Activated naive CD8-positive, alpha-beta T cell treated with anti-CD3 and anti-CD28 coated beads, Interleukin-2, amount 10 ng/mL, durations not matched to agents 7 days and 5 days (primary cell): ENCODE data around the gene NEURL1. TPM values are rescaled to one million over a fixed set of nuclear protein-coding genes. Genes with fewer than 3 reads are reported as not detected.
"Not testable (repeated sequence)": the region's sequence is repeated elsewhere in the genome, so short reads cannot be mapped to it uniquely, and the experiment has no call there.

Experiments used
- ATAC-seq: fragments of 150-1000 bp; cut with Tn5 transposase; one replicate; pipeline ENCODE4 v1.10.0; 2021; ENCODE audit warnings: low read depth, moderate library complexity
- POLR2A ChIA-PET: fragments of 350-600 bp; sonication (Branson Sonifier 250); formaldehyde crosslinking; loops from one replicate; lab custom pipeline; 2021; ENCODE audit warnings: antibody characterized with exemption; lab: Charles Lee
- DNase-seq: peaks from one replicate; pipeline ENCODE4 v3.0.0; 2021
- H3K27ac Mint-ChIP-seq: one replicate; pipeline ENCODE4 v1.8.0; 2022; ENCODE audit warnings: mild to moderate bottlenecking, mixed read lengths
- H3K27me3 Mint-ChIP-seq: one replicate; pipeline ENCODE4 v1.8.0; 2022; ENCODE audit warnings: mild to moderate bottlenecking, moderate library complexity, mixed read lengths
- H3K36me3 Mint-ChIP-seq: one replicate; pipeline ENCODE4 v1.8.0; 2021; ENCODE audit warnings: mild to moderate bottlenecking, mixed read lengths
- H3K4me1 Mint-ChIP-seq: one replicate; pipeline ENCODE4 v1.8.0; 2021; ENCODE audit warnings: mixed read lengths
- H3K4me3 Mint-ChIP-seq: one replicate; pipeline ENCODE4 v1.8.0; 2022; ENCODE audit warnings: mild to moderate bottlenecking, moderate library complexity, mixed read lengths
- H3K9me3 Mint-ChIP-seq: one replicate; pipeline ENCODE4 v1.8.0; 2021; ENCODE audit warnings: mixed read lengths
- total RNA-seq, 2 experiments: library from RNA; stranded (reverse); gene quantifications; one replicate each; pipeline ENCODE4 v1.2.3, GENCODE V29; 2021

Gene NEURL1
- total RNA-seq, 2 experiments from 2014 or later: 1.6 to 2.0 TPM

GRCh38 chr10:103605359-103606096, 112.0 kb downstream of the NEURL1 start:
- H3K4me3 Mint-ChIP-seq: no peak overlapping the region
- ATAC-seq (no peak), DNase-seq (peak; percentile 50)
- H3K27me3 Mint-ChIP-seq: no peaks in the 10 kb centered on the region
- H3K27ac Mint-ChIP-seq: no peak overlapping the region
- no peaks in the 10 kb centered on the region for H3K9me3 Mint-ChIP-seq
- no peaks in the 10 kb centered on the region for H3K4me1 Mint-ChIP-seq
- POLR2A ChIA-PET: no interaction called here
- peaks cover 11% of the 10 kb centered on the region for H3K36me3 Mint-ChIP-seq

GRCh38 chr10:103606097-103606438, 112.6 kb downstream of the NEURL1 start:
- H3K36me3 Mint-ChIP-seq: peaks cover 11% of the 10 kb centered on the region
- not testable (repeated sequence) for ATAC-seq, H3K4me3 Mint-ChIP-seq, H3K4me1 Mint-ChIP-seq, DNase-seq, H3K9me3 Mint-ChIP-seq, H3K27ac Mint-ChIP-seq, H3K27me3 Mint-ChIP-seq
- POLR2A ChIA-PET: interaction anchor here (0.7 kb wide), 1 partner anchor 29 kb away, joined by 3 read pairs; no protein-coding TSS in a partner anchor

GRCh38 chr10:103607051-103607450, 113.5 kb downstream of the NEURL1 start:
- POLR2A ChIA-PET, H3K4me1 Mint-ChIP-seq, DNase-seq, H3K9me3 Mint-ChIP-seq, H3K4me3 Mint-ChIP-seq, ATAC-seq, H3K27me3 Mint-ChIP-seq, H3K27ac Mint-ChIP-seq: not testable (repeated sequence)
- peaks cover 11% of the 10 kb centered on the region for H3K36me3 Mint-ChIP-seq

- H3K4me1 Mint-ChIP-seq, POLR2A ChIA-PET, H3K4me3 Mint-ChIP-seq, DNase-seq, H3K27ac Mint-ChIP-seq, H3K27me3 Mint-ChIP-seq, H3K9me3 Mint-ChIP-seq, ATAC-seq: not testable (repeated sequence)
- peaks cover 11% of the 10 kb centered on the region for H3K36me3 Mint-ChIP-seq
These were observed 114.6 kb downstream of the NEURL1 start for GRCh38 chr10:103608056-103608455.

GRCh38 chr10:103609231-103610082, 116.0 kb downstream of the NEURL1 start:
- ATAC-seq: no peak
- POLR2A ChIA-PET: interaction anchor here (0.7 to 1.3 kb wide), 2 partner anchors 52 to 531 kb away, joined by 3 to 4 read pairs; no protein-coding TSS in a partner anchor
- H3K27me3 Mint-ChIP-seq: no peaks in the 10 kb centered on the region
- no peaks in the 10 kb centered on the region for H3K4me1 Mint-ChIP-seq
- no peak for DNase-seq
- no peak overlapping the region for H3K27ac Mint-ChIP-seq
- H3K9me3 Mint-ChIP-seq: no peaks in the 10 kb centered on the region
- H3K36me3 Mint-ChIP-seq: peaks cover 9% of the 10 kb centered on the region
- H3K4me3 Mint-ChIP-seq: no peak overlapping the region

GRCh38 chr10:103610083-103610472, 116.6 kb downstream of the NEURL1 start:
- POLR2A ChIA-PET: interaction anchor here (1.3 kb wide), 1 partner anchor 51 kb away, joined by 4 read pairs; no protein-coding TSS in a partner anchor
- no peak for ATAC-seq
- no peak for DNase-seq
- no peaks in the 10 kb centered on the region for H3K27me3 Mint-ChIP-seq
- H3K36me3 Mint-ChIP-seq: peaks cover 9% of the 10 kb centered on the region
- H3K4me1 Mint-ChIP-seq: no peaks in the 10 kb centered on the region
- H3K4me3 Mint-ChIP-seq: no peak overlapping the region
- H3K9me3 Mint-ChIP-seq: no peaks in the 10 kb centered on the region
- no peak overlapping the region for H3K27ac Mint-ChIP-seq

- no peak for ATAC-seq
- DNase-seq: no peak
- H3K9me3 Mint-ChIP-seq: no peaks in the 10 kb centered on the region
- H3K27ac Mint-ChIP-seq: no peak overlapping the region
- POLR2A ChIA-PET: interaction anchor here (1.3 kb wide), 1 partner anchor 50 kb away, joined by 4 read pairs; no protein-coding TSS in a partner anchor
- peaks cover 7% of the 10 kb centered on the region for H3K36me3 Mint-ChIP-seq
- no peaks in the 10 kb centered on the region for H3K4me1 Mint-ChIP-seq
- H3K27me3 Mint-ChIP-seq: no peaks in the 10 kb centered on the region
- H3K4me3 Mint-ChIP-seq: no peak overlapping the region
These were observed 117.5 kb downstream of the NEURL1 start for GRCh38 chr10:103610921-103611511.

- peaks cover 5% of the 10 kb centered on the region for H3K36me3 Mint-ChIP-seq
- H3K4me3 Mint-ChIP-seq: no peak overlapping the region
- DNase-seq (no peak), ATAC-seq (no peak)
- H3K4me1 Mint-ChIP-seq: peaks cover 2% of the 10 kb centered on the region
- no peak overlapping the region for H3K27ac Mint-ChIP-seq
- no peaks in the 10 kb centered on the region for H3K9me3 Mint-ChIP-seq
- H3K27me3 Mint-ChIP-seq: no peaks in the 10 kb centered on the region
- POLR2A ChIA-PET: no interaction called here
These were observed 119.2 kb downstream of the NEURL1 start for GRCh38 chr10:103612462-103613365.

- ATAC-seq: no peak
- no peaks in the 10 kb centered on the region for H3K27me3 Mint-ChIP-seq
- POLR2A ChIA-PET: no interaction called here
- no peak overlapping the region for H3K27ac Mint-ChIP-seq
- no peak overlapping the region for H3K4me3 Mint-ChIP-seq
- no peak for DNase-seq
- no peaks in the 10 kb centered on the region for H3K9me3 Mint-ChIP-seq
- peaks cover 5% of the 10 kb centered on the region for H3K36me3 Mint-ChIP-seq
- peaks cover 2% of the 10 kb centered on the region for H3K4me1 Mint-ChIP-seq
These were observed 120.1 kb downstream of the NEURL1 start for GRCh38 chr10:103613616-103614015.

GRCh38 chr10:103614306-103615158, 121.0 kb downstream of the NEURL1 start:
- DNase-seq (no peak), ATAC-seq (no peak)
- H3K27ac Mint-ChIP-seq: no peak overlapping the region
- no peaks in the 10 kb centered on the region for H3K27me3 Mint-ChIP-seq
- POLR2A ChIA-PET: interaction anchor here (0.6 kb wide), 1 partner anchor 28 kb away, joined by 3 read pairs; no protein-coding TSS in a partner anchor
- no peaks in the 10 kb centered on the region for H3K36me3 Mint-ChIP-seq
- no peak overlapping the region for H3K4me3 Mint-ChIP-seq
- H3K9me3 Mint-ChIP-seq: no peaks in the 10 kb centered on the region
- H3K4me1 Mint-ChIP-seq: peaks cover 2% of the 10 kb centered on the region

- Mint-ChIP-seq H3K27me3 (no peaks in the 10 kb centered on the region), H3K4me1 (peaks cover 2% of the 10 kb centered on the region), H3K36me3 (peaks cover 2% of the 10 kb centered on the region), H3K27ac (no peak overlapping the region), H3K4me3 (no peak overlapping the region), H3K9me3 (no peaks in the 10 kb centered on the region)
- ATAC-seq (no peak), DNase-seq (no peak)
- POLR2A ChIA-PET: interaction anchor here (1.0 kb wide), 1 partner anchor 32 kb away, joined by 3 read pairs; no protein-coding TSS in a partner anchor
These were observed 123.4 kb downstream of the NEURL1 start for GRCh38 chr10:103616705-103617601.
